Stimulated activated CD4-positive, alpha-beta T cell treated with anti-CD3 and anti-CD28 coated beads, Interleukin-15, amount 100 ng/mL, for 24 hours (primary cell): ENCODE measurements around the gene AK8.

Experiments
- DNase-seq: peaks from one replicate; pipeline ENCODE4 v3.0.0-alpha.2; 2020

Gene AK8, protein sequence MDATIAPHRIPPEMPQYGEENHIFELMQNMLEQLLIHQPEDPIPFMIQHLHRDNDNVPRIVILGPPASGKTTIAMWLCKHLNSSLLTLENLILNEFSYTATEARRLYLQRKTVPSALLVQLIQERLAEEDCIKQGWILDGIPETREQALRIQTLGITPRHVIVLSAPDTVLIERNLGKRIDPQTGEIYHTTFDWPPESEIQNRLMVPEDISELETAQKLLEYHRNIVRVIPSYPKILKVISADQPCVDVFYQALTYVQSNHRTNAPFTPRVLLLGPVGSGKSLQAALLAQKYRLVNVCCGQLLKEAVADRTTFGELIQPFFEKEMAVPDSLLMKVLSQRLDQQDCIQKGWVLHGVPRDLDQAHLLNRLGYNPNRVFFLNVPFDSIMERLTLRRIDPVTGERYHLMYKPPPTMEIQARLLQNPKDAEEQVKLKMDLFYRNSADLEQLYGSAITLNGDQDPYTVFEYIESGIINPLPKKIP

DNA sequence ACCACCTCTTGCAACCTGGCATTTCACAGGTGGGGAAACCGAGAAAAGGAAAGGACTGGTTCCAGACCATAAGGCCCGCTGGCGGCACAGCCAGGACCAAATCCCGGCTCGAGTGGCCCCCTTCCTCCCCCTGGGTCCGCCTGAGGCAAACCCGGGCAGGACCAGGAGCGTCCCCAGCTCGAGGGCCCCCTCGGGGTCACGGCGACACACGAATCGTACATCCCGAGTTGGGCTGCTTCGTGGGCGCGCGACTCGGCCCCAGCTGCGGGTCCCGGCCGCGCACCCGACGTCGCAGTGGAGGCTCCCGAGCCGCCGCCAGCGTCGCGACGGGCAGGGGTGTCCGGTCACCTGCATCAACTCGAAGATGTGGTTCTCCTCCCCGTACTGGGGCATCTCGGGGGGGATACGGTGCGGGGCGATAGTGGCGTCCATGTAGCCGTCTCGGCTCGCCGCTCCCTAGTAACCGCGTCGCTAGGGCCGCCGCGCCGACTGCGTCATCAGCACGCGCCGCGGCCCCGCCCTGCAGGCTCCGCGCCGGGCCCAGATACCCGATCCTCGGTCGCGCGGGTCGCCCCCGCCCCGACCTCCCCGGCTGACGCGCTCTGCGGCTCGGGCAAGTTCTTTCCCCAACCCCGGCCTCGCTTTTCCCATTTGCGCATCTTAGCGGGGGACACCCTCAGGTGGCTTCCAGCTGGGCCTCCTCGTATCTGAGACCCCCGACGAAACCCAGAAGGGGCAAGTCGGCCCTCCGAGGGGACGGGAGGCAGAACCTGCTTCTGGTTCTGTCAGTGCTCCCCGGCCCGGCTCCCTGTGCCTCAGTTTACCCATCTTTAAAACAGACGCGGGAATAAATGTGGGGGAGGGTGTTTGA is at the start of gene AK8:
TSS of gene AK8 (minus strand) at position 461 of the 871 bp plus-strand sequence. CDS start at position 432, 29 bp downstream.
- peak; percentile 81 for DNase-seq

DNA sequence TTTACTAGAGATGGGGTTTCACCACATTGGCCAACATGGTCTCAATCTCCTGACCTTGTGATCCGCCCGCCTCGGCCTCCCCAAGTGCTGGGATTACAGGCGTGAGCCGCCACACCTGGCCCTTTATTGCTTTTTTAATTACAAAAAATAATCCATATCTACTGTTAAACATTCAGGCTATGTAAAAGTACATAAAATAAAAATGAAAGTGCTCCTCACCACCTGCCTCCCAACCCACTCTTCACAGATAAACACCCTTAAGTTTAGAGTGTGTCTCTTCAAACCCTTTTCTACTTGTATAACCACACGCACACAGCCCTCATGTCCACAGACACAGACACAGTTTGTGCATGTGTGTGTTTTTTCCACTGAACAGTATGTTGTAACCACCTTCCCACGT is 49.6 kb upstream of the AK8 start:
- DNase-seq = no peak

DNA sequence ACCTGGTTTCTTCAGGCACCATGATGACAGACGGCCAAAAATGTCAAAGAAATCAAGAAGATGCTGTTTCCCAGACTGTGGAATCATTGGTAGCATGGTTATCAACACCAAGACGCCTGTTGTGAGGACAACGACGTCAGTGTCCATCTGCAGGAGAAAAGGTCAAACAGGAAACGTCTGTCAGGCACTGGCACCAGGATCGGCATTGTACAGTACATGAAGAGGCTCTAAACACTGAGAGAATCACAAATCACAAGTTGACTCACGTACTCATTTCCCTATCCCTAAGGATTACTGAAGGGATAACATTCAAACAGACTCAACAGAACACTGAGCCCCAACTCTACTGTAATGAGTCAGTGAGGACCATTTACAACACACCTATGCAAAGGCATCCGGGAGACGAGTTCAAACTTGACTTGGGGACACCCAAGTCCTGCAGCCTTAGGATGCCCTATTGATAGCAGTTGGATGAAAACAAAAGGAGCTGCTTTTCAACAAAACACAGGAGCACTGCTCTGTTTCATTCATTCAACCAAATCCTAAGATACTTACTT is 45.3 kb upstream of the AK8 start:
- no peak for DNase-seq

DNA sequence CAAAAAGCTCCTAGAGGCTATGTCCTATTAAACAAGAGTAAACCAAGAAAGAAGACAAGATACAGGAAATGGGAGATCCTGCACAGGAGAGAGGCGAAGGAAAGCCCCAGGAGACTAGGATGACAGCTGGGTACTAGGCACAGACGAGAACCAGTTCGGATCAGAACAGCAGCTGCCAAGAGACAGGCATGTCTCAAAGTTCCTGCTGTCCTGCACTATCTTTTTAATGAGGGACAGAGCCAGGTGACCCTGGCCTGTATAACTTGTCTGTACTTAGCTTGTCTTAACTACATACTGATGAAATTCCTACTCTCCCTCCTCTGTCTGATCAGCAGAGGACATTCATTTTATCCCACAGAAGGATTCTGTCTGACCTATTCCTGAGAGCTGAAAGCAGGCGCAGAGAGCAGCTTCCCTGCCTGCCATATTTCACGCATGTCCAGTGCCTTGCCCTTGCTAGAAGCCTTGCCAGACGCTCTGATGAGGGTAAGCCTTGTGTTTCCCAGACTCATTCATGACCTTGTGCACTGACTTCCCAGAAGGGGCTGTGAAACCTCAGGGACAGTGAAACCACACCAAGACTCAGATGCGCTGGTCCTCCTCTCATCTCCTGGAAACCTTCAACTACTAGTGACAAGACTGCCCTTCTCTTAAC is 41.7 kb upstream of the AK8 start:
- DNase-seq = no peak

DNA sequence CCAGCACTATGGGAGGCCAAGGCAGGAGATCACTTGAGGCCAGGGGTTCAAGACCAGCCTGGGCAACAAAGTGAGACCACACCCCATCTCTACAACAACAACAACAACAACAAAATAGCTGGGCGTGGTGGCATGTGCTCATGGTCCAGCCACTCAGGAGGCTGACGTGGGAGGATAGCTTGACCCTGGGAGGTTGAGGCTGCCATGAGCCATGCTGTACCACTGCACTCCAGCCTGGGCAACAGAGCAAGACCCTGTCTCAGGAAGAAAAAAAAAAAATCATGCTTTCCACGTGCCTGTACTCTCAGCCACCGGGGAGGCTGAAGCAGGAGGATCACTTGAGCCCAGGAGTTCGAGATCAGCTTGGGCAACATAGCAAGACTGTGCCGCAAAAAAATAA is 36.8 kb upstream of the AK8 start:
- DNase-seq = no peak

DNA sequence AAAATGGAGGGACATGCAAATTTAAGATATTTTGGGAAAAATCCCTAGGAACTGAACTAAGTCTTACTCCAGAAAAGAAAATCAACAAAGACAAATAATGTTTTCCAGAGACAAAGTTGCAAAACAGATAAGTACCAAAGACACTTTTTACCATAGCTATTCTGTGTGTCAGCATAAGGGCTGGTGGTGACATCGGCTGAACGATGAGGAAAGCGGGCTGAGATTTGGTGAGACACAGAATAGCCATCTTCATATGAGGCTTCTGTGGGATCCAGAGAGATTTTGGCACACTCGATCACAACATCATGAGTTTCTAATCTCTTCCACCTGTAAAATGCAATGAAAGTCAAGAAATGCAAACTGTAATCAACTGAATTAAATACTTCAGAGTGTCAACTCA is 34.0 kb upstream of the AK8 start:
- no peak for DNase-seq

DNA sequence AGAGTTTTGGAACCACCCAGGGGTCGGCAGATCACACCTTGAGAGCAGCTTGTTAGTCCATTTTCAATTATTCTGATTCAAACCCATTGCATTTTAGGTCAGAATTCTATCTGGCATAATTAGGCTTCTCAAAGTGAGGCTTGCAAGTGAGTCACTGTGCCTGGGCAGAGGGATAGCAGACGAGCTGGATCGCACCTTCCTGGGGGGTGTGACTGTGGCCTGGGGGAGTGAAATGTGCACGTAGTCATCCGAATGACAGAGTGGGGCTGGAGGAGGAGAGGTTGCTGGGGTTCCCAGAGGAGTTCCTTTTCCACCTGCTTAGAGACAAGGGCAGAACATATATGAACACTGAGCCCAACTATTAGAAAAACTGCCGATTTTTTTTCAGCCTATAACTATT is 32.3 kb upstream of the AK8 start:
- no peak for DNase-seq

DNA sequence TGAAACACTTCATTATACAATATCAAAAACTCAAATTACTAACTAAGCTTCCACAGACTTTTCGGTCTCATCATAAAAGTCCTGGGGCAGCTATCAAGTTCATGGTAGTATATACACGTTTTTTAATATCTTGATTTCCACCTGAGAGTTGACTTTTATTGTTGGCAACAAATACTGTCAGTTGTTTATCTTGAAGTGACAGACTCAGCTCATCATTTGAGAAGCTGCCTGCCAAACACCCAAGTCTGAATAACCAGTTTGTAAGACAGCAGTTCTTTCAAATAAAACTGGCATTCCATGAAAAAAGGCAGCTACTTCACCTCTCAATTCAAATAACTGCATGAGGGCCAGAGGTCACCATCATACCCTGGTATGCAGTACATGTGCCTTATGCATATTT is 31.2 kb upstream of the AK8 start:
- DNase-seq = no peak

DNA sequence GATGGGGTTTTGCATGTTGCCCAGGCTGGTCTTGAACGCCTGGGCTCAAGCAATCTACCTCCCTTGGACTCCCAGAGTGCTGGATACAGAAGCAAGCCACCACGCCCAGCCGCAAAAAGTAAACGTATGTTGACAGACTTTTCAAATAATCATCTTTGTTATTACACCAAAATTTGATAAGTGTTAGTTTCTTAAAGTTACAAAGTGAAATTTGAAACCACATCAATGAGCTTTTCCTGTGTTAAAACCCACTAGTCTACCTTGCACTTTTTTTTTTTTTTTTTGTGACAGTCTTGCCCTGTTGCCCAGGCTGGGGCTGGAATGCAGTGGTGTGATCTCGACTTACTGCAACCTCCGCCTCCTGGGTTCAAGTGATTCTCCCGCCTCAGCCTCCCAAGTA is 30.6 kb upstream of the AK8 start:
- no peak for DNase-seq

DNA sequence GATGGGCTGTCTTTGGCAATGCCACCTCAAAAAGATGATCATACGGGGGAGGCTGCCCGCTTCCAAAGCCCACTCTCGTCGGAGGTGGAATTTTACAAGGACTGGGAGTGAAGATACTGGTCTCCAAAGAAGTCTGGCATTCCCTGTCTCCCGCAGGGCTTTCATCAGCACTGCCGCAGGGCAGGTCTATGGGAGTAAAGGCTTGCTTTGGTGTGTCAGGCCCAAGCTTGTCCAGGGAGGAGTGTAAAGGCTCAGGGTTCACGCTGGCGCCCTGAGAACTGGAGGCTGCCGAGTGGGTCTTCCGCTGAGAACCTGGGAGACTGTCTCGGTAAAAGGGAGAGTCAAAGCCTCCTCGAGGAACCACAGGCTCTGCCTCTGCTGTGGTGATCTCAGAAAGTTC is 27.6 kb upstream of the AK8 start:
- DNase-seq = no peak

DNA sequence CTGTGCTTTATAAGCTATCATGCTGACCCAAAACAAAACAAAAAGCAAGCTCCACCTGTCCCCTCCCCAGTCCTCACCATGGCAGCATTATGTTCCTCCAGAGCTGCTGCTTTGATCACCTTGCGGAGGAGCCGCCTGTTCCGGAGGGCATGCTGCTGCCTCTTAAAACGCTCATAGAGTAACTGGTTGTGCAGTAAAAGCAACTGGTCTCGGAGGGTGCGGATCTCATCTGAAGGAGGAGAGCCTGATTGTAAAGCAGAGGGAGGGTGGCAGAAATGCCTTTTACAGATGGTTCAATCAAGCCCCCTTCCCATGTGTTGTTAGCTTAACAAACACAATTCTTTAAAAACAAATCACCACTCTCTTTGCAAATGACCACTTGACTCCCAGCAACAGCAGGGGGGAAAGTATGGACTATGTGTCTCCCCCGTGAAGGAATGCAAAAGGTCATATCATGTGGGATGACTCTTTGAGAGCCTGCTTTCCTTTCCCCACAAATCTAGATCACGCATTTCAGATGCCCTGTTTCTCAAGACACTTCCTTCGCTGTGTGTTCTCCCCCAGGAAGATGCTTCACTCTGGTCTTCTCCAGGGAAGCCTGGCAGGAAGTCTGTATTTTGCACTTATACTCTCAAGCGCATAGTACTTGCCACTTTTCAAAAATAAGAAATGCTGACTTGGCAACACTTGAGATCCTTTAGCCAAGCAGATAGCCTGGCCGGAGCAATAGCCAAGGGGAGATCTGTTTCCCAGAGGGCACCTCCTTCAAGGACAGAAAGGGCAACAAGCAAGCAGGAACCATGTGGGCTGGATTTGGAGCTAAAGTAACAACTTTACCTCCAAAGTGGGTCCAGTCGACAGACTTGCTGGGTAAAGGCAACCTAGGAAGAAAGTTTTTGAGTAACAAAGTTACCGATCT is 25.7 kb upstream of the AK8 start:
- no peak for DNase-seq

DNA sequence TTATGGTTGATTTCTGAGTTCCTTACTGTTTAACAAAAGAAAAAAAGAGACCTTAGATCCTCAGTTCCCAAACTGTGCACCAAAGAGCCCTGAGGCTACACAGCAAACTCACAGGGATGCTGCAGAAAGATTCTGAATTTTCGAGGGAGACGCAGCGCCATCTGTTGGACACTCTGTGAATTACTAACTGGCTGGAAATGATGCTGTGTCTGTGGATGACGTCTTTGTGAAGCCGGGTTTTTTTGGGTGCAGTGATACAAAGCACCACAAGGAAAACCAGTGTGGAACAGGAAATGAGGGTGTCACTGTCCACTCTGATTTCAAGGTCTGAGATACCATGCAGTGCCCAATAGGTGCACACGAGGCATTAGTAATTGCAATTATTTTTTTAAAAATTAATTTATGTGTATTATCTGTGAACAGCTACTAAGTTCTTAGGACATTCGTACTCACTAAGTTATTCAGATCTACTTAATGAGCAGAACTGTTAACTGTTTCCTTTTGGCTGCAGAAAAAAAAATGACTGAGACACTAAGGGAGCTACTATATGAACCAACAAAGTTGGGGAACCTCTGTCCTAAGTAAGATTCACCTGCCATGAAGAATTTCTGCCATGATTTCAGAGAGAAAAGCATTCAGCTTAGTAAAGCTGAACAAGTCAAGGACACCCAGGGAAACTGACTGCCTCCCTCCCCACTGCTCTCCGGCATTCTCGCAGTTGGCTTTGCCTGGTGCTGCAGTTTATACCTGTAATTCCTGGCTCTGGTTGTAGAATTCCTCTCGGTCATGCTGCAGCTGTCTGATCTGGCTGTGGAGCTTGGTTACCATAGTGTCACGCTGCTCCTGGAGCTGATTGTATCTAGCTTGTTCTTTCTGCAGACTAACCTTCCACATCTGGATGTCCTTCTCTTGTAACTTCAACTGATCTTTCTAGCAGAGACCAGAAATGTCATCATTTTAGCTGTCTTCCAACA is 24.1 kb upstream of the AK8 start:
- DNase-seq = peak; percentile 80

DNA sequence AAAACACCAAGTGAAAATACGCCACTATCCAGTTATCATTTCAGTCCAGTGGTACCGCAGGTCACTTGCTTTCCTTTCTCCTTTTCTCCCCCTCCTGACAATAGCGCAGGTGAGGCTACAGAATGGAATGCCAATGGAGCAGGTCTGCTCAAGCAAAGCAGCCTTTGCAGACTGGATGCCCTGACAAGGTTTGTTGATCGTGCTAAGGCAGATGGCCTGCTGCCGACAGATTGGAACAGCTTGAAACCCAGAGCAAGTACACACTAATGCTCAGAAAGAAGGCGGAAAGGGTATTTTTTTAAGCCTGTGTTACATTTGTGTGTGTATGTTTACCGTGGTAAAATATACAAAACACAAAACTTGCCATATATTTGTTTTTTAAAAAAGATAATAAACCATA is 20.0 kb upstream of the AK8 start:
- DNase-seq = no peak

DNA sequence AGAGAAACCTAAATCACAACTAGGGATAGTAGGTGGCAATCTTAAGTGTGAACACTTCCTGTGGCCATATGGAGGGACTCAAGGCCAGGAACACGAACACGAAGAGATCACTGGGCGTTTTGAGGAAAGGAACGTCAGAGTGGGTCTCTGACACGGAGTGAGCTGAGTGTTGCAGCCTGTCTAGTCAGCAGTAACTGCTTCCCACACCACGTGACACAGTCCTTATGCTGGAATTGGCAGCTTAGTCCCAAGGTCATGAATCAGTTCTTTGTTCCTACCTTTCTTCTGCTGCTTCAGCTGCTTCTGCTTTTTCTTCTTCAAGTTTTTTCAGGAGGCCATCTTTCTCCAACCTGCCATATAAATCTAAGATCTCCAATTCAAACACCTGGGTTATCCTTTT is 18.8 kb upstream of the AK8 start:
- no peak for DNase-seq

DNA sequence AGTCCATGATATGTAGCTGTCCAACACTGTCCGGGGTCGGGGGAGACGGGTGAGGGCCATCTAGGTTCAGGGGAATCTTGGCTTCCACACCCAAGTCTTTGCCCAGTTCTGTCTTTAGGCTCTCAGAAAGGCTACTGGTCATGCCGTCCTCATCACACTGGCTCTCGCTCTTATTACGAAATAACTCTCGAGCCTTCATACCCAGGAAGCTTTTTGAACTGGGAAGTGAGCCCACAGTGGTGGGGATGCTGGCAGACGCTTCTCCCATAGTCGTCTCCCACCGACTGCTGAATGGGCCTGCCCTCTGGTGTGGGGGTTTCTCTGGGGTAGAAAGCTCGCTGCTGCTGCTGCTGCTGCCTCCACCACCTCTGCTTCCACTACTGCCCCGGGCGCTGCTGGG is 18.2 kb upstream of the AK8 start:
- DNase-seq = no peak

DNA sequence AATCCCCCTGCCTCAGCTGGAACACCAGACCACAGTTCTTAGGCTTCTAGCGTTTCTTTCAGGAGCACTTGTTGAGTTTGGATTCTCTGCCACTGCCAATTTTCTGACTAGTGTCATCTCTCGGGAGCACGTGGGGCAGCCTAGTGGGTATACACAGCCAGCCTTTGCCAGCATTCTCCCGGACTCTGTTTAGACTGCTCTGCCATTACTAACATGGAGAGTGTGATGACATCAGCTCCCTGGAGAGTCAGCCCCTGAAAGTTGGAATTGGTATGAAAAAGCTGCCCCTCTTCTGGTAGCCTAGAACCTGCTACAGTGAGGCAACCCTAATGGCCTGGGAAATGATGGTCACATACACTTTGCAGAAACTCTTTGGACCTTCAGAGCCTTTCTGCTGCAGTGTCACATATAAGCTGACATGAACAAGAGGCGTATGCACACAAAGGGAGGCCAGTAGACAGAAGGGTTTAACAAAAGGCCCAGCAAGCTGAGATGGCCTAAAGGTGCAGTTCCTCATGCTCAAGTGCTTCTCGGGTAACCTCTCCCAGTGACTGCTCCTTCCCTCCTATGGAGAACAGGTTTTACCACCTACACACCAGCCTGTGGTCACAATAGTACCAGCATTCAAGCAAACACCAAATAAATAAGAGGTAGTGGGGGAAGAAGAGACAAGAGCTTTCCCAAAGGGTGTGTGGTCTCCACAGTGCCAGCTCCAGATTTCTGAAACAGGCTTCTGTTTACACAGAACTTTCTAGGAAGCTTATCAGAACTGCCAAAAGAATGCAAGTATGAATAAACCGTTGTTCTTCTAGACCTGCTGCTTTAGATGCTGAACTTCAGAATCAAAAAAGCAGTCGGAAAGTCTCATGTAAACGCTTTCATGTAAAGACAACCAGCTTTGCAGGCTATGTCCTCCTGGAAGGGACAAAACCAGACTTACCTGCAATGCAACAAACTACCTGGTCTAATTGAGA is 17.1 kb upstream of the AK8 start:
- DNase-seq = no peak

DNA sequence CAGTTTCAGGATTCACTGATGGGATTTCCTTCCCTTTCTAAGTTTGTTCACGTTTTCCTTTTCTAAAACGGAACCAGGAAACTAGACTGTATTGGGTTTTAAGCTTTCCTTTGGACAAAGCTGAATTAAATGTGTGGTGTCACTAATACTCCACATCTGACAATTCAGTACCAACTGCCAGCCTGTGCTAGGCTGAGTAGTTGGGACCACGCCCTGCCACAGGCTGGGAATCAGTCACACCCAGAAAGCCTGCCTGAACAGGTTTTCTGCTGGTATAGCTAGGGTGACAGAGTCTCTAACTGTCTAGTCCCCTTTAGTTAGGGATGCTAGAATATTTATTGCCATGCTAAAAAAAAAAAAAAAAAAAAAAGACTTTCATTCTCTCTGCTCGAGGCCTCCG is 16.3 kb upstream of the AK8 start:
- DNase-seq = no peak

DNA sequence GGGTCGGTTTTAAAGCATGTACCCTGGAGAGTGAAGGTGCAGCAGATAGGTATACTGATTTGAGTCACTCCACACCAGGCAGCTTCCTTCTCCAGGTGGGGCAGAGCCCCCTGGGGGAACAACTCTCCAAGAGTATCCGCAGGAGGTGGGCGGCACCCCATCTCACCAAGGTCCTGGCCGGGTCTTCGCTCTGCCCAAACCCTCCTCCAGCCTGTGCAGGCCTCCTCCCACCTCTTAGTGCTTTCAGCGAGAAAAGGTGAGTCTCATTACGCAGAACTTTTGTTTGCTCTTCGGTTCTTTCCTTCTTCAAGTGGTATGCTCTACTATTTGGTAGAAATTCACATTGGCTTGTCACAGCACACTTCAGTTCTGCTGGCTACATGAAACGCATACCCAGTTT is 14.3 kb upstream of the AK8 start:
- DNase-seq = no peak

DNA sequence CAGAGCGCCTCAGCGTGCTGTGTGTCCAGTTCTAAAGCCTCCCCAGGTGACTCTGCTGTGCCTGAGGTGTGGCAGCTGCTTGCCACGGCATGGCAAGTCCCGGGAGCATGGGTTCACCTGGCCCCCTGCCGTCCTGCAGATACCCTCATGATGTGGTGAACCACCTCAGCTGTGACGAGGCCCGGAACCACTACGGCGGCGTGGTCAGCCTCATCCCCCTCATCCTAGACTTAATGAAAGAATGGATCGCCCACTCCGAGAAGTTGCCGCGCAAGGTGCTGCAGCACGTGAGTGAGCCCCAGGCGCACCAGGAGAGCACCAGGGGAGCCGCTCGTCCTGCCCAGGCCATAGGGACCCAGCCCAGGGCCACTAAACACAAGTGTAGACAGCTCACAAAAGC is 10.1 kb upstream of the AK8 start:
- no peak for DNase-seq
